GM23338 (cell line): ENCODE measurements around the gene PROP1.

Experiments
- CTCF ChIP-seq, 2 experiments: fragments of 200-600 bp in 1 of 2; sonication (generic) in 1 of 2; conservative IDR thresholded peaks; 2 replicates each; pipeline versions ENCODE4 v1.5.1 to v1.6.1; 2016 to 2017; ENCODE audit warnings: antibody characterized with exemption in 2 of 2, low read depth in 2 of 2, mild to moderate bottlenecking in 2 of 2, moderate library complexity in 1 of 2
- TF ChIP-seq, protein P1 (sequence below): IDR thresholded peaks from one replicate; pipeline ENCODE4 v1.6.1; 2018; ENCODE audit warnings: antibody characterized with exemption; ENCODE audit not compliant: unreplicated experiment

DNA sequence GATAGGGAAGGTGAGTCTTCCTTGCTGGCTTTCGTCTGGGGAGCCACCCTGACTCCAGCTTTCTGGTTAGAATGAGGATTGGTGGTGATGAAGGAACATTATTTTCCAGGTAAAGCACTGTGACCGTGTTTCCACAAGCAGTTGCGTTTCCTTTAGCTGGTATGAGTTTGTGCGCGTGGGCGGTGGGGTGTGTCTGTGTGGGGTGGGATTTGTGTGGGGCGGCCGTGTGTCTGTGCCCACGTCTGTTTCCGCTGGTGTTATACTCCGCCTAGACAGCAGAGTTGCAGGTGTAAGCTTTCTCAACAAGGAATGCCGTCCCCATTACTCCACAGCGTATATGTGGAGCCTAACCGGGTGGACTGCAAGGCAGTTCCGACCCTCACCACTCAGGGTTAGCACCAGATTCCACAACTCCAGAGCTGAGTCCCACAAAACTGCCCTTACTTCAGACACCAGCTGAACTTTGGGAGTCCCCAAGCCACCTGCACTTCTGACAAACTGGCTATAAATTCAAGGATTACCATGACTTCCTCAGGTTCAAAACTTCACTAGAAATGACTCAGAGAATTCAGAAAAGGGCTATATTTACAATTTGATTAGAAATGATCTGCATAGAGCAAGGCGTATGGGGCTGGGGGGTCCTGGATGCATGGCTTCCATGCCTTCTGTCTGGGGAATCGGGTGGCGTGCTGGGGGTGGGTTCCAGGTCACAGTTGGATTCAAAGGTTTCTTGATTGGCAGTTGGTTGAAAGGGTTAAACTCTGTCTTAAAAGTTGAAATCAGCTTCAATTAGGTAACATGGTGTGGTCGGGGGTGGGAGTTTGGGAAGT is 29.8 kb downstream of the PROP1 start:
- TF ChIP-seq CTCF (conservative IDR thresholded peaks at IDR 0.05; ENCODE audit: low read depth in 2 of 2), result no peak
- TF ChIP-seq, protein P1, sequence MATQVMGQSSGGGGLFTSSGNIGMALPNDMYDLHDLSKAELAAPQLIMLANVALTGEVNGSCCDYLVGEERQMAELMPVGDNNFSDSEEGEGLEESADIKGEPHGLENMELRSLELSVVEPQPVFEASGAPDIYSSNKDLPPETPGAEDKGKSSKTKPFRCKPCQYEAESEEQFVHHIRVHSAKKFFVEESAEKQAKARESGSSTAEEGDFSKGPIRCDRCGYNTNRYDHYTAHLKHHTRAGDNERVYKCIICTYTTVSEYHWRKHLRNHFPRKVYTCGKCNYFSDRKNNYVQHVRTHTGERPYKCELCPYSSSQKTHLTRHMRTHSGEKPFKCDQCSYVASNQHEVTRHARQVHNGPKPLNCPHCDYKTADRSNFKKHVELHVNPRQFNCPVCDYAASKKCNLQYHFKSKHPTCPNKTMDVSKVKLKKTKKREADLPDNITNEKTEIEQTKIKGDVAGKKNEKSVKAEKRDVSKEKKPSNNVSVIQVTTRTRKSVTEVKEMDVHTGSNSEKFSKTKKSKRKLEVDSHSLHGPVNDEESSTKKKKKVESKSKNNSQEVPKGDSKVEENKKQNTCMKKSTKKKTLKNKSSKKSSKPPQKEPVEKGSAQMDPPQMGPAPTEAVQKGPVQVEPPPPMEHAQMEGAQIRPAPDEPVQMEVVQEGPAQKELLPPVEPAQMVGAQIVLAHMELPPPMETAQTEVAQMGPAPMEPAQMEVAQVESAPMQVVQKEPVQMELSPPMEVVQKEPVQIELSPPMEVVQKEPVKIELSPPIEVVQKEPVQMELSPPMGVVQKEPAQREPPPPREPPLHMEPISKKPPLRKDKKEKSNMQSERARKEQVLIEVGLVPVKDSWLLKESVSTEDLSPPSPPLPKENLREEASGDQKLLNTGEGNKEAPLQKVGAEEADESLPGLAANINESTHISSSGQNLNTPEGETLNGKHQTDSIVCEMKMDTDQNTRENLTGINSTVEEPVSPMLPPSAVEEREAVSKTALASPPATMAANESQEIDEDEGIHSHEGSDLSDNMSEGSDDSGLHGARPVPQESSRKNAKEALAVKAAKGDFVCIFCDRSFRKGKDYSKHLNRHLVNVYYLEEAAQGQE, result no peak
